Skeletal muscle tissue (tissue), 4 donors: ENCODE results near the gene HTRA3. TPM values are rescaled to one million over a fixed set of nuclear protein-coding genes. Genes with fewer than 3 reads are reported as not detected.

Experiments
- H3K27ac ChIP-seq: one replicate; pipeline ENCODE4 v1.7.0; 2013; ENCODE audit warnings: mild to moderate bottlenecking, low read depth, low read length, inconsistent platforms
- H3K27me3 ChIP-seq, 3 donors: one replicate each; pipeline ENCODE4 v1.7.0; 2013; ENCODE audit warnings: low read length in 3 of 3; ENCODE audit not compliant: control insufficient read depth in 3 of 3, insufficient read depth in 3 of 3
- H3K36me3 ChIP-seq, 3 donors: one replicate each; pipeline ENCODE4 v1.7.0; 2013; ENCODE audit warnings: low read length in 3 of 3; ENCODE audit not compliant: control insufficient read depth in 3 of 3, insufficient read depth in 3 of 3
- H3K4me1 ChIP-seq, 3 donors: one replicate each; pipeline ENCODE4 v1.7.0; 2013; ENCODE audit warnings: low read length in 3 of 3, mild to moderate bottlenecking in 3 of 3; ENCODE audit not compliant: control insufficient read depth in 3 of 3, insufficient read depth in 3 of 3
- H3K4me3 ChIP-seq, 3 donors: one replicate each; pipeline ENCODE4 v1.7.0; 2013; ENCODE audit warnings: low read length in 3 of 3
- H3K9ac ChIP-seq, 3 donors: one replicate each; pipeline ENCODE4 v1.7.0; 2013; ENCODE audit warnings: low read length in 3 of 3, mild to moderate bottlenecking in 3 of 3, moderate library complexity in 2 of 3, low read depth in 1 of 3
- H3K9me3 ChIP-seq, 3 donors: one replicate each; pipeline ENCODE4 v1.7.0; 2013; ENCODE audit warnings: low read length in 3 of 3; ENCODE audit not compliant: control insufficient read depth in 3 of 3
- total RNA-seq: library from RNA; depleted of rRNA; stranded (reverse); fragments of >200 nt; gene quantifications from one replicate; pipeline ENCODE4 v1.2.3, GENCODE V29; 2014
- donor health status: Osteomylitis.

Gene HTRA3
- 20.9 TPM for total RNA-seq

DNA sequence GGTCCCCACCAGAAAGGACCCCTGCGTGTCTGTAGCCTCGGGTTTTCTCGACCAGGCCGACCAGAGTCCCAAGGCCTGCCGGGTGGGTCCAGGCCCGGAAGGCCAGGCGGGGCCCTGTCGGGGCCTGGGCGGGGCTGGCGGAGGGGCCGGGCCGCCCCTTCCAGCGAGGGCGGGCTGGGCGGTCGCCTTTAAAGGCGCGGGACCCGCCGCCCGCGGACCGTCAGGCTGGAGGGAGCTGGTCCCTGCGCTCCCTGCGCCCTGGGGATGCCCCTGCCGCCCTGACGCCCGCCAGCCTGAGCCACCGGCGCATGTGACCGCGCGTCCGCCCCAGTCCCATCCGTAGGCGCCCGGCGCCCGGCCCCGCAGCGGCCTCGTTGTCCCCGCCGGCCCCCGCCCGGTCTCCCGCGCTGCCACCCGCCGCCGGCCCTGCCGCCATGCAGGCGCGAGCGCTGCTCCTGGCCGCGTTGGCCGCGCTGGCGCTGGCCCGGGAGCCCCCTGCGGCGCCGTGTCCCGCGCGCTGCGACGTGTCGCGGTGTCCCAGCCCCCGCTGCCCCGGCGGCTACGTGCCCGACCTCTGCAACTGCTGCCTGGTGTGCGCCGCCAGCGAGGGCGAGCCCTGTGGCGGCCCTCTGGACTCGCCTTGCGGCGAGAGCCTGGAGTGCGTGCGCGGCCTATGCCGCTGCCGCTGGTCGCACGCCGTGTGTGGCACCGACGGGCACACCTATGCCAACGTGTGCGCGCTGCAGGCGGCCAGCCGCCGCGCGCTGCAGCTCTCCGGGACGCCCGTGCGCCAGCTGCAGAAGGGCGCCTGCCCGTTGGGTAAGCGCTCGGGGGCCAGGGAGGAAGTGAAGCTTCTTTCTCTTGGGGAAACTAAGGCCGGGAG is at the start of gene HTRA3:
TSS of gene HTRA3 (plus strand) at position 220 of the 883 bp plus-strand sequence. CDS start at position 435, 215 bp downstream.
- Histone ChIP-seq H3K36me3 (no peaks in the 10 kb centered on the region), H3K27me3 (peaks cover 0 to 14% (median 8%) of the 10 kb centered on the region in 3 donors), H3K4me1 (peaks cover 31 to 34% (median 33%) of the 10 kb centered on the region in 3 donors), H3K27ac (peak within 1 kb of the TSS; percentile 19), H3K9ac (peak within 1 kb of the TSS; percentile 27 to 72 (median 30)), H3K4me3 (peak within 1 kb of the TSS; percentile 58 to 67 (median 62)), H3K9me3 (no peaks in the 10 kb centered on the region)

DNA sequence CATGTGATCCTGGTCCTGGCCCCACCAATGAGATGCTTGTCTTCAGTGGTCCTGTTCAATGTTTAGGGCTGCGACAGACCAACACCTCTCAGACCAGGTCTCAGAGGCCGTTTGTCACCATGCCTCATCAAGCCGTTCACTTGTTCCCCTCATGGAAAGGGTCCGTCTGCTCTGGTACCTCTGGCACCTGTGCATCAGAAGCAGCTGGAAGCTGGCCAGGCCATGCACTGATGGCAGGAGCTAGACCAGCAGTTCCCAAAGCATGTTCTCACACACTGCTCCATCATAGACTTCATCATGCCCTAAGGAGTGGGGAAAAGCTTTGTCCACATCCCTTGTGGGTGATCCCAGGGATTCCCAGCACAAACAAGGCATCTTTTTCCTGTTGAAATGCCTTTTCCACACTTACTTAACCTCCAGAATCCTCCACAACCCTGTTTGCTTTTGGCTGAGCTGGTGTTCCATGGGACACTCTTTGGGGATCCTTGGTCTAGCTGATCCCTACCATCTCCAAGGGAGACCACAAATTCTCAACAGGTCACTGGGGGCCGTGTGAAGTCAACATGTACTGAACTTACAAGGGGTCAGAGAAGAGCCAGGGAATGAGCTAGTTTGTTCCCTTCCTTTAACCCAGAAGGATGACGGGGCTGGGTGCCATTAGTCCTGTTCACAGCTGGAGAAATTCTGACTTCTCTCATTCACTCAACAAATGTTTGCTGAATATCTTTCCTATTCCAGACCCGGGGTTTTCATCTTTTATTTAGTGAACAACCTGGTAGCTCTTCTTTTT is 48.7 kb upstream of the HTRA3 start:
- Histone ChIP-seq H3K27ac (no peak overlapping the region), H3K4me1 (no peaks in the 10 kb centered on the region), H3K9ac (no peak overlapping the region), H3K9me3 (no peaks in the 10 kb centered on the region), H3K4me3 (no peak overlapping the region), H3K27me3 (no peaks in the 10 kb centered on the region), H3K36me3 (peaks cover 3 to 6% (median 6%) of the 10 kb centered on the region in 3 donors)

GRCh38 chr4:8221476-8221875 is 48.1 kb upstream of the HTRA3 start:
- Histone ChIP-seq H3K27me3 (no peaks in the 10 kb centered on the region), H3K9ac (no peak overlapping the region), H3K9me3 (no peaks in the 10 kb centered on the region), H3K27ac (no peak overlapping the region), H3K4me3 (no peak overlapping the region), H3K36me3 (peaks cover 3 to 6% (median 6%) of the 10 kb centered on the region in 3 donors), H3K4me1 (no peaks in the 10 kb centered on the region)

GRCh38 chr4:8221985-8222384 is 47.6 kb upstream of the HTRA3 start:
- H3K9ac ChIP-seq: no peak overlapping the region
- H3K36me3 ChIP-seq: peaks cover 3 to 6% (median 6%) of the 10 kb centered on the region in 3 donors
- no peaks in the 10 kb centered on the region for H3K9me3 ChIP-seq
- H3K27ac ChIP-seq: no peak overlapping the region
- H3K27me3 ChIP-seq: no peaks in the 10 kb centered on the region
- no peak overlapping the region for H3K4me3 ChIP-seq
- no peaks in the 10 kb centered on the region for H3K4me1 ChIP-seq

DNA sequence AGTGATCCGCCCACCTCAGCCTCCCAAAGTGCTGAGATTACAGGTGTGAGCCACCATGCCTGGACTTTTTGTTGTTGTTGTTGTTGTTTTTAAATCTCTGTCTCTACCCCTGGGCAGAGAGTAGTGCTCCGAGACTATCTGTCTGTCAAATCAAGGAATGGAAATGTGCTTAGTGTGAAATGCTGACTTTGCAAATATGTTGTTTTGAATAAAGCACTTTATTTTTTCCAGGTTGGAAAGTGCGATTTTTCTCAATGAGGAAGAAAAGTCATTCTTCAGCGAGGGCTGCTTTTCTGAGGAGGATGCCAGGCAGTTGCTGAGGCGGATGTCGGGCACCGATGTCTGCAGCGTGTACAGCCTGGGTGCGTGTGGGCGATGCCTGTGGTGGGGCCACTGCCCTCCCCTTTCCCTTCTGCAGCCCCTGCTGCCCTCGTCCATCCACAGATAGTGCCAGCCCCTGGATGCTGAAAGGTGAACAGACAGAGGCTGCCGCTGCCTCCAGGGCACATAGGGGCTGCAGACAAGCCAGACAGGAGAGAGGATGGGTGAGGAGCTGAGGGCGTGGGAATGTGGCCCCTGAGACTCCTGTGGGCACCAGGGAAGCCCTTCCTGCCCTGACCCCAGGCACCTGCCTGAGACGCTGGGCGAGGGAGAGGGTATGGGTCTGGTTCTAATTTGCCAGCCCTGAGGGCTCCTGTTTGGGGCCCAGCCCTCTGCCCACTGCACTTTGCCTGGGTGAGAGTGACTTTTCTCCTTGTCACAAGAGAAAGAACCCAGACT is 46.8 kb upstream of the HTRA3 start:
- peaks cover 0 to 5% (median 2%) of the 10 kb centered on the region in 3 donors for H3K4me1 ChIP-seq
- peaks cover 3 to 6% (median 6%) of the 10 kb centered on the region in 3 donors for H3K36me3 ChIP-seq
- no peak overlapping the region for H3K4me3 ChIP-seq
- H3K9ac ChIP-seq: no peak overlapping the region
- H3K9me3 ChIP-seq: no peaks in the 10 kb centered on the region
- no peak overlapping the region for H3K27ac ChIP-seq
- no peaks in the 10 kb centered on the region for H3K27me3 ChIP-seq

DNA sequence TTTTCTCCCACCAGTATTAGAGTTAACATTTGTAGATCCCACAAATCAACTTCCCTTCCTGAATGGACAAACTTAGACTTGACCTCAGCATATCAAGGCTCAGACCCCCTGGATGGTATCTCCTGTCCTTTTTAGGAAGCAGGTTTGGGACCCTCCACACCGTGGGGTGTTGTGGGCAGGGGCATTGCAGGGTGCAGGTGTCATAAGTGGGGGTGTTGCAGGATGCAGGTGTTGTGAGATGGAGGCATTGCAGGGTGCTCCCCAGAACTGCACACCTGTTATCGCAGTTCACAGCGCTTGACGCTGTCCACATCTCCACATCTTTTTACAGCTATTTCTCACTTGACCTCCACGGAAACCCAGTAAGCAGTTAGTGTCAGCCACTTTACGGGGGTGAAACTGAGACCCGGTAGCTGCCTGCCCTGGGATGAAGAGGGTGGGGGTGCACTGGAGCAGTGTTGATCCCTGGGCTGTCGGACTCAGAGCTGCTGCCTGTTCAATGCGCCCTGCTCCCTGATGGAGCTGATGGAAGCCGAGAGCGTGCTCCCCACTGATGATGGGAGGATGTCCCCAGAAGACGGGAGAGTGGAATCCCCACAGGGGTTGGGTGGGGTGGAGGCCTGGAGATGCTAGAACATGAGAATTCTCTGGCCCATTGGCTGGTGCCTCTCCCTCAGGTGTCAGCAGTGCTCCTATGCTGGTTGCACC is 45.1 kb upstream of the HTRA3 start:
- H3K4me3 ChIP-seq: no peak overlapping the region
- H3K9ac ChIP-seq: no peak overlapping the region
- H3K9me3 ChIP-seq: no peaks in the 10 kb centered on the region
- no peak overlapping the region for H3K27ac ChIP-seq
- peaks cover 0 to 6% (median 6%) of the 10 kb centered on the region in 3 donors for H3K36me3 ChIP-seq
- H3K4me1 ChIP-seq: peaks cover 12 to 18% (median 15%) of the 10 kb centered on the region in 3 donors
- H3K27me3 ChIP-seq: no peaks in the 10 kb centered on the region

DNA sequence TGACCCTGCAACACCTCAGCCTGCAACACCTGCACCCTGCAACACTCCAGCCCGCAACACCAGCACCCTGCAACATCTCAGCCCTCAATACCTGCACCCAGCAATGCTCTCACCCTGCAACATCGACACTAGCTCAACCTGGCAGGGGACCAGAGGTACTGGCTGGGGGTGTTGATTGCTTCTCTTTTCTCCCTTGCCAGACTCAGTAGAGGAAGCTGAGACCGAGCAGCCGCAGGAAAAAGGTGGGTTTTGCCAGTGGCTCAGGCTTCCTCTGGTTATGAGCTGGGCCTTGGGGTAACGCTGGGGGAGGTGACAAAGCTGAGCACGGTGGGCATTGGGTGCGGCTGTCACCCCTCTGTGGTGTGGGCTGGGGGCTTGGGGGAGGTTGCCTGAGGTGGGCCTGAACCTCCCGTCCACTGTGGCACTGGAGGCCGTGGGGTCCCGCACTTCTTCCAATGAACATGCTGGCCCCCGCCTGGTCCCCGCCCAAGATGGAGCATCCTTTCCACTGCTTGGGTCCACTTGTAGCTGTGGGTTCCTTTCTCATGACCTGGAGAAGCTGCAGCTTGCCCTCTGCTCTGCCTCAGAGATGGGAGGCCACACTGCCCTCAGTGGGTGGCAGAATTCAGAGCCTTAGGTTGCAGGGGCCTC is 44.5 kb upstream of the HTRA3 start:
- Histone ChIP-seq H3K27me3 (no peaks in the 10 kb centered on the region), H3K9ac (no peak overlapping the region), H3K9me3 (no peaks in the 10 kb centered on the region), H3K4me1 (peaks cover 12 to 18% (median 15%) of the 10 kb centered on the region in 3 donors), H3K27ac (no peak overlapping the region), H3K4me3 (no peak overlapping the region), H3K36me3 (peaks cover 0 to 6% (median 6%) of the 10 kb centered on the region in 3 donors)

DNA sequence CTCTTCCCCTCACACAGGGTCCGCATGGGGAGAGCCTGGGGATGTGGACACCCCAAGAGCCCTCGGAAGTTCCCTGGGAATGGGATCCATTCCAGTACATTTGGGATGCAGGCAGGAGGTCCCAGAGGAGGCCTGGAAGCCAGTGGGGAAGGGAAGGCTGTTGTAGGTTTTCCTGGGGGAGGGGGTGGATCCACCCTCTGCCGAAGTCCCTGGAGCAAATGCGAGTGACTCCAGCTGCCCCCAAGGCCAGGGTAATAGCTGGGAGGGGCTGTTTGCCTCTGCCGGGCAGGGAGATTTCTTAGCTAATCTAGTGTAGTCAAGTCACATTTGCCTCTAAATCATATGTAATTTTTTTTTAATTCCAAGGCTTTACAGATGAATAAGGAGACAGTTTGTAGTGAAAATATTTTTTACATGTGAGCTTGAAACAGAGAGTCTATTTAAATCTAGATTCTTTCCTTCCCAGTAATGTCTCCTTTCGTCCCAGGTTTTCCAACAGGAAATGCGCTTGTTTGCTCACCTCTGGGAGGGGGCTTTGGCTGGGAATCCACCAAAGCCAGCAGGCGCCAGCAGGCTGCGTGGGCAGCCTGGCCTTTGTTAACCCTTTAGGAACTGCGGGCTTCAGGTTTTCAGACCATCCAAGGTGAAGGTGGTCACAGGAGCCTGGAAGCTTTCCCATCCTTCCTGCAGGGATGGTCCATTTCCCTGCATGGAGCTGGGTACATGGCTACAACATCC is 43.7 kb upstream of the HTRA3 start:
- peaks cover 12 to 18% (median 15%) of the 10 kb centered on the region in 3 donors for H3K4me1 ChIP-seq
- H3K36me3 ChIP-seq: peaks cover 0 to 3% (median 0%) of the 10 kb centered on the region in 3 donors
- H3K27me3 ChIP-seq: no peaks in the 10 kb centered on the region

More for the DNA sequence above, 43.7 kb upstream of the HTRA3 start:
- Histone ChIP-seq H3K9me3 (no peaks in the 10 kb centered on the region), H3K4me3 (no peak overlapping the region), H3K9ac (no peak overlapping the region), H3K27ac (no peak overlapping the region)
